ENCODE data around the gene ATXN7L1. TPM values are rescaled to one million over a fixed set of nuclear protein-coding genes. Genes with fewer than 3 reads are reported as not detected.
A peak's percentile ranks its signal among the peaks of the same experiment; 100 is the strongest.

ATXN7L1 gene
- polyA plus RNA-seq, 1 donor: 14.3 TPM

GRCh38 chr7:105584165-105584564, 292.2 kb downstream of the ATXN7L1 start:
- DNase-seq: no peak

- no peak for DNase-seq
Measured at GRCh38 chr7:105583061-105583460, 293.3 kb downstream of the ATXN7L1 start.

GRCh38 chr7:105581066-105581811, 295.2 kb downstream of the ATXN7L1 start, which contains the start of gene EFCAB10:
TSS of gene EFCAB10 (minus strand) at chr7:105581493. CDS start at chr7:105581463, 30 bp downstream.
- peak; percentile 77 for DNase-seq

- DNase-seq: no peak
Measured at GRCh38 chr7:105580022-105580740, 296.2 kb downstream of the ATXN7L1 start.

- DNase-seq: no peak
Measured at GRCh38 chr7:105578496-105578895, 297.9 kb downstream of the ATXN7L1 start.

- DNase-seq: no peak
Measured at GRCh38 chr7:105577251-105577650, 299.1 kb downstream of the ATXN7L1 start.

GRCh38 chr7:105571891-105572290, 304.5 kb downstream of the ATXN7L1 start:
- no peak for DNase-seq

- DNase-seq: no peak
Measured at GRCh38 chr7:105567821-105568220, 308.6 kb downstream of the ATXN7L1 start.

- DNase-seq: no peak
Measured at GRCh38 chr7:105567024-105567423, 309.4 kb downstream of the ATXN7L1 start.

GRCh38 chr7:105565190-105565589, 311.2 kb downstream of the ATXN7L1 start:
- no peak for DNase-seq

- DNase-seq: no peak
Measured at GRCh38 chr7:105559926-105560325, 316.5 kb downstream of the ATXN7L1 start.

Other genes with a start within 250 kb of the ATXN7L1 start
- gene CDHR3, start 86.7 kb upstream of the ATXN7L1 start, polyA plus RNA-seq (ENCODE audit: insufficient read length): 15.8 TPM
- gene SYPL1, start 235.7 kb upstream of the ATXN7L1 start, polyA plus RNA-seq (ENCODE audit: insufficient read length): 151 TPM